Panc1 (cell line): ENCODE results near the gene AHRR. TPM values are rescaled to one million over a fixed set of nuclear protein-coding genes. Genes with fewer than 3 reads are reported as not detected.

Experiments
- ATAC-seq: fragments of 200-7000 bp; cut with Tn5 transposase; 2 replicates; pipeline ENCODE4 v1.9.1; 2020; ENCODE audit warnings: mild to moderate bottlenecking, moderate library complexity
- BruUV-seq: library from RNA; stranded (reverse); fragments of 400-500 nt; replicated peaks from 2 replicates; lab custom pipeline; 2021; lab: Mats Ljungman, UMichigan
- CTCF ChIA-PET: fragments of 300-600 bp; sonication (Branson Sonifier 250); formaldehyde crosslinking; loops from one replicate; lab custom pipeline; 2022; ENCODE audit warnings: antibody characterized with exemption; lab: Charles Lee
- POLR2A ChIA-PET: fragments of 300-600 bp; sonication (Branson Sonifier 250); formaldehyde crosslinking; loops from one replicate; lab custom pipeline; 2022; ENCODE audit warnings: antibody characterized with exemption; lab: Charles Lee
- DNase-seq: peaks from one replicate; pipeline ENCODE4 v3.0.0-alpha.2; 2010; ENCODE audit warnings: low read depth, low spot score
- H3K27ac ChIP-seq: 2 replicates; pipeline ENCODE4 v1.5.1; 2011; ENCODE audit warnings: mild to moderate bottlenecking, low read length, inconsistent platforms
- H3K27me3 ChIP-seq: fragments of 200-500 bp; sonication (Bioruptor generic); 2 replicates; pipeline ENCODE4 v1.6.0; 2014; ENCODE audit warnings: low read length, inconsistent platforms; ENCODE audit not compliant: control insufficient read depth, insufficient read depth
- H3K36me3 ChIP-seq: fragments of 200-500 bp; sonication (Bioruptor generic); 2 replicates; pipeline ENCODE4 v1.5.1; 2014; ENCODE audit warnings: inconsistent platforms, mild to moderate bottlenecking, low read length, moderate library complexity; ENCODE audit not compliant: control insufficient read depth, insufficient read depth
- H3K4me1 ChIP-seq: 2 replicates; pipeline ENCODE4 v1.5.1; 2011; ENCODE audit warnings: inconsistent platforms, mild to moderate bottlenecking, low read length, moderate library complexity; ENCODE audit not compliant: control insufficient read depth, insufficient read depth
- H3K4me3 ChIP-seq, 2 experiments: 2 replicates each; pipeline ENCODE4 v1.5.1; 2011 to 2012; ENCODE audit warnings: low read depth in 2 of 2, low read length in 2 of 2, mild to moderate bottlenecking in 2 of 2, inconsistent platforms in 1 of 2, moderate library complexity in 1 of 2
- H3K9me3 ChIP-seq: fragments of 200-500 bp; sonication (Bioruptor generic); 2 replicates; pipeline ENCODE4 v1.5.1; 2014; ENCODE audit warnings: low read depth, mild to moderate bottlenecking, inconsistent platforms, low read length, moderate library complexity; ENCODE audit not compliant: control insufficient read depth, insufficient read depth
- POLR2AphosphoS5 ChIP-seq: IDR thresholded peaks from 2 replicates; pipeline ENCODE4 v1.6.1; 2012; ENCODE audit warnings: mild to moderate bottlenecking, low read depth, low read length, moderate library complexity
- SIN3A ChIP-seq: IDR thresholded peaks from 2 replicates; pipeline ENCODE4 v1.6.1; 2012; ENCODE audit warnings: low read depth, mild to moderate bottlenecking, low read length, moderate library complexity, borderline replicate concordance; ENCODE audit not compliant: insufficient read depth
- TCF7L2 ChIP-seq: IDR thresholded peaks from 2 replicates; pipeline ENCODE4 v1.6.1; 2011; ENCODE audit warnings: mild to moderate bottlenecking, low read depth, low read length, inconsistent platforms
- in situ Hi-C: cut with HindIII; loops from 2 replicates; pipeline ENCODE4 v1.10.0; 2016; ENCODE audit warnings: low sequenced_read_pairs, low pct_unique_long_range_greater_than_20kb
- intact Hi-C: fragments of 100-400 bp; cut with micrococcal nuclease; formaldehyde crosslinking; loops from one replicate; pipeline ENCODE4 v1.10.0; 2022; ENCODE audit not compliant: unreplicated experiment
- total RNA-seq: library from RNA; stranded (reverse); gene quantifications from one replicate; pipeline ENCODE4 v1.2.1, GENCODE V29; 2021; ENCODE audit not compliant: unreplicated experiment
- TF ChIP-seq, protein P1 (sequence below), 2 experiments: IDR thresholded peaks; 2 replicates each; pipeline ENCODE4 v1.6.1; 2011 to 2012; ENCODE audit warnings: low read depth in 2 of 2, control low read depth in 1 of 2, low read length in 1 of 2, mild to moderate bottlenecking in 1 of 2, moderate library complexity in 1 of 2; ENCODE audit not compliant: insufficient read depth in 1 of 2
- TF ChIP-seq, protein P2 (sequence below): fragments of 450-650 bp; IDR thresholded peaks from 2 replicates; pipeline ENCODE4 v1.5.1; 2017; ENCODE audit warnings: mild to moderate bottlenecking

AHRR gene
- total RNA-seq, 1 experiment from 2014 or later, result 23.6 TPM

DNA sequence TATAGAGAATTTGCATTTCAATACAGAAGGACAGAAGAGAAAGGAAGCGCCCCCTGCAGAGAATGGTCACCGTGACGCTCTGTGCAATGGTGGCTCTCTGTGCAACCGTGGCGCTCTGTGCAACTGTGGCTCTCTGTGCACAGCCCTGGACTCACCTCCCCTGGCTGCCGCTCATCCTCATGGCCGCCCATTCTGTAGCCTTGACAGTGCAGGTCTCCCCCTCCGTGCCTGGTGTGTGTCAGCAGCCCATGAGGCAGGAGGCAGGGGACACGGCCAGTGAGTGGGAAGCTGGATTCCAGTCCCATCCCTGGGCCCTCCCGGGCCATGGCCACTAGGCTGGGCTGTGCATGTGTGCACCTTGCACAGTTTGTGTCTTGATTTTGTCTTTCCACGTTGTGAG, 133.4 kb downstream of the AHRR start:
- Histone ChIP-seq H3K4me1 (no peaks in the 10 kb centered on the region), H3K4me3 (no peak overlapping the region), H3K9me3 (peaks cover 21% of the 10 kb centered on the region; the same call in 1 of the 2 replicates), H3K27me3 (no peaks in the 10 kb centered on the region), H3K27ac (no peak overlapping the region), H3K36me3 (peaks cover 25% of the 10 kb centered on the region)
- in situ Hi-C loops, result no loop called here
- BruUV-seq, result no TSS peak
- ChIA-PET POLR2A (no interaction called here), CTCF (no interaction called here)
- intact Hi-C loops, result no loop called here
- TF ChIP-seq TCF7L2 (no peak), POLR2AphosphoS5 (no peak), SIN3A (no peak)
- TF ChIP-seq, protein P1, sequence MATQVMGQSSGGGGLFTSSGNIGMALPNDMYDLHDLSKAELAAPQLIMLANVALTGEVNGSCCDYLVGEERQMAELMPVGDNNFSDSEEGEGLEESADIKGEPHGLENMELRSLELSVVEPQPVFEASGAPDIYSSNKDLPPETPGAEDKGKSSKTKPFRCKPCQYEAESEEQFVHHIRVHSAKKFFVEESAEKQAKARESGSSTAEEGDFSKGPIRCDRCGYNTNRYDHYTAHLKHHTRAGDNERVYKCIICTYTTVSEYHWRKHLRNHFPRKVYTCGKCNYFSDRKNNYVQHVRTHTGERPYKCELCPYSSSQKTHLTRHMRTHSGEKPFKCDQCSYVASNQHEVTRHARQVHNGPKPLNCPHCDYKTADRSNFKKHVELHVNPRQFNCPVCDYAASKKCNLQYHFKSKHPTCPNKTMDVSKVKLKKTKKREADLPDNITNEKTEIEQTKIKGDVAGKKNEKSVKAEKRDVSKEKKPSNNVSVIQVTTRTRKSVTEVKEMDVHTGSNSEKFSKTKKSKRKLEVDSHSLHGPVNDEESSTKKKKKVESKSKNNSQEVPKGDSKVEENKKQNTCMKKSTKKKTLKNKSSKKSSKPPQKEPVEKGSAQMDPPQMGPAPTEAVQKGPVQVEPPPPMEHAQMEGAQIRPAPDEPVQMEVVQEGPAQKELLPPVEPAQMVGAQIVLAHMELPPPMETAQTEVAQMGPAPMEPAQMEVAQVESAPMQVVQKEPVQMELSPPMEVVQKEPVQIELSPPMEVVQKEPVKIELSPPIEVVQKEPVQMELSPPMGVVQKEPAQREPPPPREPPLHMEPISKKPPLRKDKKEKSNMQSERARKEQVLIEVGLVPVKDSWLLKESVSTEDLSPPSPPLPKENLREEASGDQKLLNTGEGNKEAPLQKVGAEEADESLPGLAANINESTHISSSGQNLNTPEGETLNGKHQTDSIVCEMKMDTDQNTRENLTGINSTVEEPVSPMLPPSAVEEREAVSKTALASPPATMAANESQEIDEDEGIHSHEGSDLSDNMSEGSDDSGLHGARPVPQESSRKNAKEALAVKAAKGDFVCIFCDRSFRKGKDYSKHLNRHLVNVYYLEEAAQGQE (IDR thresholded peaks at IDR 0.05; ENCODE audit: insufficient read depth in 1 of 2, low read depth in 2 of 2, low read length in 1 of 2), result no peak
- TF ChIP-seq, protein P2, sequence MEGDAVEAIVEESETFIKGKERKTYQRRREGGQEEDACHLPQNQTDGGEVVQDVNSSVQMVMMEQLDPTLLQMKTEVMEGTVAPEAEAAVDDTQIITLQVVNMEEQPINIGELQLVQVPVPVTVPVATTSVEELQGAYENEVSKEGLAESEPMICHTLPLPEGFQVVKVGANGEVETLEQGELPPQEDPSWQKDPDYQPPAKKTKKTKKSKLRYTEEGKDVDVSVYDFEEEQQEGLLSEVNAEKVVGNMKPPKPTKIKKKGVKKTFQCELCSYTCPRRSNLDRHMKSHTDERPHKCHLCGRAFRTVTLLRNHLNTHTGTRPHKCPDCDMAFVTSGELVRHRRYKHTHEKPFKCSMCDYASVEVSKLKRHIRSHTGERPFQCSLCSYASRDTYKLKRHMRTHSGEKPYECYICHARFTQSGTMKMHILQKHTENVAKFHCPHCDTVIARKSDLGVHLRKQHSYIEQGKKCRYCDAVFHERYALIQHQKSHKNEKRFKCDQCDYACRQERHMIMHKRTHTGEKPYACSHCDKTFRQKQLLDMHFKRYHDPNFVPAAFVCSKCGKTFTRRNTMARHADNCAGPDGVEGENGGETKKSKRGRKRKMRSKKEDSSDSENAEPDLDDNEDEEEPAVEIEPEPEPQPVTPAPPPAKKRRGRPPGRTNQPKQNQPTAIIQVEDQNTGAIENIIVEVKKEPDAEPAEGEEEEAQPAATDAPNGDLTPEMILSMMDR, result no peak
- ATAC-seq (no peak), DNase-seq (no peak)

DNA sequence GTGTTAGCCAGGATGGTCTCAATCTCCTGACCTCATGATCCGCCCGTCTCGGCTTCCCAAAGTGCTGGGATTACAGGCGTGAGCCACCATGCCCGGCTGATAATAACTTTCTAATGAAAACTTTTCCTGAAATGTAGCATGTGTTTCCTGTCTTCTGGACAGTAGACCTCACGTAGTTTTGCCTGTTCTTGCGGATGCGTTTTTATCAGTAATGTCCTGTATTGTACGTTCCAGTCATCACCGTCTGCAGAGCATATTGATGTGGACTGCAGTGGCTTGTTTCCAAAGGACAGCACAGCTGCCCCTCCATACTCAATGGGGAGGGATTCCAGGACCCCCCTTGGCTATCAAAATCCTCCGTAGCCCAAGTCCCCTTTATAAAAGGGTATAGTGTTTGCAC, 134.3 kb downstream of the AHRR start:
- POLR2A ChIA-PET, result no interaction called here
- in situ Hi-C loops (no loop called here), intact Hi-C loops (no loop called here)
- Histone ChIP-seq H3K4me1 (no peaks in the 10 kb centered on the region), H3K27ac (no peak overlapping the region), H3K4me3 (no peak overlapping the region), H3K9me3 (peaks cover 15% of the 10 kb centered on the region; the same call in 1 of the 2 replicates), H3K27me3 (no peaks in the 10 kb centered on the region), H3K36me3 (peaks cover 22% of the 10 kb centered on the region)
- DNase-seq, result no peak
- TF ChIP-seq SIN3A, result no peak
- TF ChIP-seq, protein P1 (IDR thresholded peaks at IDR 0.05; ENCODE audit: insufficient read depth in 1 of 2, low read depth in 2 of 2, low read length in 1 of 2), result no peak
- CTCF ChIA-PET, result no interaction called here
- no TSS peak for BruUV-seq
- ATAC-seq, result no peak
